ENCODE results near the gene S100A1.
"Not testable (repeated sequence)": the region's sequence is repeated elsewhere in the genome, so short reads cannot be mapped to it uniquely, and the experiment has no call there.

S100A1 gene

GRCh38 chr1:153627715-153628626 is at the start of gene S100A1:
Gene S100A1, plus strand, starts transcription at chr1:153628434. Its CDS starts 2,088 bp downstream, at chr1:153630522.
- no peak for DNase-seq (ENCODE audit: low read depth, low spot score)

GRCh38 chr1:153578490-153578889 is 49.7 kb upstream of the S100A1 start:
- no peak for DNase-seq (ENCODE audit: low read depth, low spot score)

DNA sequence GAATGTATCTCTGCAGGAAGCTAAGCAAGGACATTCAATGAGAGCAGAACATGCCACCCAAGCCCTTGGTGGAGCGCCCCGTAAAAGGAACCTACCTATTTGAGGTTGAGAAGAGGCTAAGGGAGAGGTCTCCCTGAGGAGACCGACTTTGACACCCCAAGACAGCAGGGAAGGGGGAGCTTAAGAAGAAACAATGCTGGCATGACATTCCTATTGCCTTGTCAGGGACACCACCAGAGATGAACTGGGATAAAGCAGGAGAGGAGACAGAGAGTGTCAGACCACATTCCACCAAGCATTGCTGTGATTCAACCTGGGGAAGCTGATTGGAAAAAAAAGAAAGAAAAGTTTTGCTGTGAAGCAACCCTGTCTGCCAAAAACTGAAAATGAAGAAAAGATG is 49.3 kb upstream of the S100A1 start:
- no peak for DNase-seq (ENCODE audit: low read depth, low spot score)

DNA sequence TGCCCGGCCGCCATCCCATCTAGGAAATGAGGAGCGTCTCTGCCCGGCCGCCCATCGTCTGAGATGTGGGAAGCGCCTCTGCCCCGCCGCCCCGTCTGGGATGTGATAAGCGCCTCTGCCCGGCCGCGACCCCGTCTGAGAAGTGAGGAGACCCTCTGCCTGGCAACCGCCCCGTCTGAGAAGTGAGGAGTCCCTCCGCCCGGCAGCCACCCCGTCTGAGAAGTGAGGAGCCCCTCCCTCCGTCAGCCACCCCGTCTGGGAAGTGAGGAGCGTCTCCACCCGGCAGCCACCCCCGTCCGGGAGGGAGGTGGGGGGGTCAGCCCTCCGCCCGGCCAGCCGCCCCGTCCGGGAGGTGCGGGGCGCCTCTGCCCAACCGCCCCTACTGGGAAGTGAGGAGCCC is 45.4 kb upstream of the S100A1 start:
- not testable (repeated sequence) for DNase-seq (ENCODE audit: low read depth, low spot score)

GRCh38 chr1:153583514-153583913 is 44.7 kb upstream of the S100A1 start:
- DNase-seq (ENCODE audit: low read depth, low spot score), result not testable (repeated sequence)

DNA sequence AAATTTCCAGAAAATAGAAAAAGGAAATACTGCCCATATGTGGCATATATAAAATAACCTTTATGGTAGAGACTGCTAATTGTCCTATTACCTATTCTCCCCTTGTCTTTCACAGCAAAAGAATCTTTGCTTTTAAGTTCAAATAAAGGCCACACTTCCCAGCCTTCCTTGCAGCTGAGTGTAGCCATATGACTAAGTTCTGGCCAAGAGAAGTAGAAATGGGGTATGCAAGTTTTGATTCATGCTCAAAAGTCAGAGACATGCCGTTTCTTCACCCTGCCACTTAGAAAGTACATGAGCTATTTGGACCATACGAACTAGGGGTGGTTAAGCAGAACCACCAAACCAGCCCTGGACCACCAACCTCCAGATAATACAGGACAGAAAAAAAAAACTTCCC is 44.3 kb upstream of the S100A1 start:
- DNase-seq (ENCODE audit: low read depth, low spot score), result no peak

- no peak for DNase-seq (ENCODE audit: low read depth, low spot score)
These were observed 43.2 kb upstream of the S100A1 start for GRCh38 chr1:153585006-153585405.

GRCh38 chr1:153586347-153586746 is 41.9 kb upstream of the S100A1 start:
- DNase-seq (ENCODE audit: low read depth, low spot score), result no peak

GRCh38 chr1:153587314-153587713 is 40.9 kb upstream of the S100A1 start:
- DNase-seq (ENCODE audit: low read depth, low spot score), result no peak

DNA sequence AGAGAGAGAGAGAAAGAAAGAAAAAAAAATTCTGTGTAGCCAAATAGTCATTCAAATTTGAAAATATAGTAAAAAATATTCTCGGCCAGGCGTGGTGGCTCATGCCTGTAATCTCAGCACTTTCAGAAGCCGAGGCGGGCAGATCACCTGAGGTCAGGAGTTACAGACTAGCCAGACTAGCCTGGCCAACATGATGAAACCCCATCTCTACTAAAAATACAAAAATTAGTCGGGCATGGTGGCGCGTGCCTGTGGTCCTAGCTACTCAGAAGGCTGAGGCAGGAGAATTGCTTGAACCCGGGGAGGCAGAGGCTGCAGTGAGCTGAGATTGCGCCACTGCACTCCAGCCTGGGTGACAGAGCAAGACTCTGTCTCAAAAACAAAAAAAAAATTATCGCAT is 40.2 kb upstream of the S100A1 start:
- DNase-seq (ENCODE audit: low read depth, low spot score), result not testable (repeated sequence)

DNA sequence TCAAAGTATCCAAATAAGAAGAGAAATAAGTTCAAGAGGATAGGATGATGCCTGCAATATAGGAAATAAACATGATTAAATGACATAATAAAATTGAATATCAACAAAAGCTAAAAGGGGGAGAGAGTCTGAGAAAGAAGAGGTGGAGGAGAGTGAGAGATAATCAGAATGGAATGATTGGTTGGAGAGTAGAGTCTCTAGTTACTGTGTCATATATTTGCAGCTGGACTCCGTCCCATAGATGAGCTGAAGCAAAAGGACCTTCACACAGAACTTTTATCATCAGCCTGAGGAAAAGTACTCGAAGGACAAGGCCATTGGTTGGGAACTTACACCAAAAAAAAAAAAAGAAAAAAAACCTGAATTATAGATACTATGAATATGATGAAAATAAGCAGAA is 39.8 kb upstream of the S100A1 start:
- DNase-seq (ENCODE audit: low read depth, low spot score), result no peak

DNA sequence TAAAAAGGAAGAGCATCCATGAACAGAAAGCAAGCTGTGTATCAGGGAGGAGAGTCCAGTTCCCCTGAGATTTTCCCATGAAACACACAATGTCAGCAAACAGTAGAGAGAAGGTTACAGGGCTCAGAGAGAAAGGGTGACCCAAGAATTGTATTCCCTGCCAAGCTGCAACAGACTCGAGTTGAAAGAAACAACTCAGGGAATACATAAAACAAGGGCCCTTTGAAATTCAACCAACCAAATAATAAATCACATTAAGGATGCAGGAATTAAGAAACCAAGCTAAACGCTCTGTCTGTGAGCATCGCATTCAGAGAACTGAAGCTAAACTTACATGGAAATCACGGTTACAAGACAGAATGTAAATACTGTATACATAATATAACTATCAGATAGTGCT is 35.5 kb upstream of the S100A1 start:
- no peak for DNase-seq (ENCODE audit: low read depth, low spot score)

- no peak for DNase-seq (ENCODE audit: low read depth, low spot score)
These were observed 31.0 kb upstream of the S100A1 start for GRCh38 chr1:153597206-153597605.

- no peak for DNase-seq (ENCODE audit: low read depth, low spot score)
These were observed 29.7 kb upstream of the S100A1 start for GRCh38 chr1:153598309-153599172.

DNA sequence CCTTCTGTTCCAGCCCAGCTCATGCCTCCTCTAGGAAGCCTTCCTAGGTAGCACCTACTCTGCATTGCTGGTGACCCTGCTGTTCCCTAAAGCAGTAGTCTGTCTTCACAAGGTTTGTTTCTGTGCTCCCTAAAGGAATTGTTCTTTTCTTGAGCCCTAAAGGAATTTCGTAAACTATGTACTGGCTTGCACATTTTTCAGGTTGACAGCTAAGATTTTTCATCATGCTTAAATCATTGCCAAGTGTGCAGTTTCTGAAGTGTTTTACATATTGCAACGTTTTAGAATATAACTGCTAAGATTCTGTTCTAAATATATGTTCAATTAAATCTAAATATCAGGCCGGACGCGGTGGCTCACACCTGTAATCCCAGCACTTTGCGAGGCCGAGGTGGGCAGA is 28.4 kb upstream of the S100A1 start:
- DNase-seq (ENCODE audit: low read depth, low spot score), result no peak

- DNase-seq (ENCODE audit: low read depth, low spot score), result no peak
These were observed 25.5 kb upstream of the S100A1 start for GRCh38 chr1:153602749-153603148.

DNA sequence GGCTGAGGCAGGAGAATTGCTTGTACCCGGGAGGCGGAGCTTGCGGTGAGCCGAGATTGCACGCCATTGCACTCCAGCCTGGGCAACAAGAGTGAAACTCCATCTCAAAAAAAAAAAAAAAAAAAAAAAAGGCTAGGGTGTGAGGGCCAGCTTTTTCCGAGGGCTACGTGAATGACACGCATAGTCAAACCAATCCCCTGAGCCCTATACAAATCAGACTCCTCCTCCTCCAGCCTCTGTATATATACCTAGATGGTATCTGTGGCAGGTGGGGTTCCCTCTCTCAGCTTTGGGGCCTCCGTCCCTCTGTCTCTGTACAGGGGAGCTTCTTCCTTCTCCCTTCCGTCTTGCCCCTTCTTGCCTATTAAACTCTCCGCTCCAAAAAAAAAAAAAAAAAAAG is 22.0 kb upstream of the S100A1 start:
- DNase-seq (ENCODE audit: low read depth, low spot score), result no peak

- DNase-seq (ENCODE audit: low read depth, low spot score), result no peak
These were observed 20.9 kb upstream of the S100A1 start for GRCh38 chr1:153607381-153607780.

- DNase-seq (ENCODE audit: low read depth, low spot score), result no peak
These were observed 20.0 kb upstream of the S100A1 start for GRCh38 chr1:153608089-153608682.

DNA sequence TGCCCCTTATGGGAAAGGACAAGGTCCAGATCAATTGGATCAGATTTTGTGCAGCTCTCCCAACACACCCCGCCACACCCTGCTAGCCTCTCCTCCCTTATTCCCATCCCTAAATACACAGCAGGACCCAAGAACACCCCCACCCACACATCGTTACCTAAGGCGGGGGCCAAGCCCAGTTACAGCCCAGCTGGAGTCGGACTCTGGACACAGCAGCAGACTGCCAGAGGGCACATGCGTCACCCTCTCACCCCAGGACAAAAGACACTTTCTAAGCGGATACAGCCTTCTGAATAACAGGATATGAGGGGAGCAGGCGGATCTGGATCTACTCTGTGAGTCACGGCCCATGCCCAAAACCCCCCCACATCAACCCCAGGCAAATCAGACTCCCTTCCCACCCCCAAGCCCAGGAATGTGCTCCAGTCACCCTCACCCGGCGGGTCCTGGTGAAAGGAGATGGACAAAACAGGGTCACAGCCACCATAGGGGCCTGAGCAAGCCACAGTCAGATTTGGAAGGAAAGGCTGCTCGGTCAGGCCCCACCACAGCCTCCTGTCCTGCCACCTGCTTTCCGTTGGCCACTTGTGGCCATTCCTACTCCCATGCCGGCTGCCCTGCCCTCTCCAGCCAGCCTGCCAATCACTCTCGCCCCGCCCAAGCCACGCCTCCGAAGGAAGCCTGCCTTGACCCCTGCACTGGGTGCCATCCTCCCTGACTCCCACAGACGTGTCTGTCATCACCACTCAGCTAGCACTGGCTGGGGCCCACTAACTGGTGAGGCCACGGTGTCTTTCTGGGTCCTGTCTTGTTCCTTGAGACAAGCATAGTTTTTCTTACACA is 19.3 kb upstream of the S100A1 start:
- peak; percentile 58 for DNase-seq (ENCODE audit: low read depth, low spot score)

- no peak for DNase-seq (ENCODE audit: low read depth, low spot score)
These were observed 18.7 kb upstream of the S100A1 start for GRCh38 chr1:153609585-153609907.

Measured in brain pericyte (primary cell).